Activated CD4-positive, alpha-beta memory T cell treated with anti-CD3 and anti-CD28 coated beads, Interleukin-2, amount 10 ng/mL, durations not matched to agents 7 days and 5 days (primary cell): Measurements from ENCODE around the gene TMEM164. TPM values are rescaled to one million over a fixed set of nuclear protein-coding genes. Genes with fewer than 3 reads are reported as not detected.

Experiments used
- CTCF ChIA-PET: fragments of 350-600 bp; sonication (Branson Sonifier 250); formaldehyde crosslinking; loops from one replicate; lab custom pipeline; 2021; ENCODE audit warnings: antibody characterized with exemption, inconsistent platforms; lab: Charles Lee
- POLR2A ChIA-PET: fragments of 350-600 bp; sonication (Branson Sonifier 250); formaldehyde crosslinking; loops from one replicate; lab custom pipeline; 2021; ENCODE audit warnings: antibody characterized with exemption; lab: Charles Lee
- DNase-seq: peaks from one replicate; pipeline ENCODE4 v3.0.0-alpha.2; 2020
- H3K27ac Mint-ChIP-seq: one replicate; pipeline ENCODE4 v1.8.0; 2021; ENCODE audit warnings: mild to moderate bottlenecking, mixed read lengths
- H3K27me3 Mint-ChIP-seq: one replicate; pipeline ENCODE4 v1.8.0; 2021; ENCODE audit warnings: mixed read lengths
- H3K36me3 Mint-ChIP-seq: one replicate; pipeline ENCODE4 v1.8.0; 2021; ENCODE audit warnings: low read depth, mixed read lengths
- H3K4me1 Mint-ChIP-seq: one replicate; pipeline ENCODE4 v1.8.0; 2021; ENCODE audit warnings: mixed read lengths
- H3K4me3 Mint-ChIP-seq: one replicate; pipeline ENCODE4 v1.8.0; 2021; ENCODE audit warnings: mild to moderate bottlenecking, mixed read lengths
- H3K9me3 Mint-ChIP-seq: one replicate; pipeline ENCODE4 v1.8.0; 2021; ENCODE audit warnings: mixed read lengths
- total RNA-seq, 2 experiments: library from RNA; stranded (reverse); gene quantifications; one replicate each; pipeline ENCODE4 v1.2.3, GENCODE V29; 2021

The TMEM164 gene
- total RNA-seq, 2 experiments from 2014 or later = 18.7 to 24.1 TPM

GRCh38 chrX:110114260-110114776 lies 111.4 kb downstream of the TMEM164 start:
- Mint-ChIP-seq H3K36me3 (peaks cover 2% of the 10 kb centered on the region), H3K9me3 (no peaks in the 10 kb centered on the region), H3K4me1 (no peaks in the 10 kb centered on the region), H3K27ac (no peak overlapping the region), H3K4me3 (no peak overlapping the region), H3K27me3 (no peaks in the 10 kb centered on the region)
- ChIA-PET CTCF (no interaction called here), POLR2A (no interaction called here)
- DNase-seq = no peak

GRCh38 chrX:110116066-110116980 lies 113.4 kb downstream of the TMEM164 start:
- H3K9me3 Mint-ChIP-seq = no peaks in the 10 kb centered on the region
- ChIA-PET CTCF (no interaction called here), POLR2A (no interaction called here)
- no peaks in the 10 kb centered on the region for H3K27me3 Mint-ChIP-seq
- H3K36me3 Mint-ChIP-seq = peaks cover 2% of the 10 kb centered on the region
- DNase-seq = no peak
- H3K4me3 Mint-ChIP-seq = no peak overlapping the region
- no peak overlapping the region for H3K27ac Mint-ChIP-seq
- H3K4me1 Mint-ChIP-seq = no peaks in the 10 kb centered on the region

GRCh38 chrX:110118530-110118929 lies 115.6 kb downstream of the TMEM164 start:
- Mint-ChIP-seq H3K4me3 (no peak overlapping the region), H3K27ac (no peak overlapping the region), H3K36me3 (peaks cover 2% of the 10 kb centered on the region), H3K27me3 (no peaks in the 10 kb centered on the region), H3K4me1 (no peaks in the 10 kb centered on the region), H3K9me3 (no peaks in the 10 kb centered on the region)
- ChIA-PET POLR2A (no interaction called here), CTCF (no interaction called here)
- DNase-seq = no peak

- no peak overlapping the region for H3K27ac Mint-ChIP-seq
- H3K4me3 Mint-ChIP-seq = no peak overlapping the region
- H3K36me3 Mint-ChIP-seq = peaks cover 2% of the 10 kb centered on the region
- H3K9me3 Mint-ChIP-seq = no peaks in the 10 kb centered on the region
- DNase-seq = no peak
- no peaks in the 10 kb centered on the region for H3K27me3 Mint-ChIP-seq
- H3K4me1 Mint-ChIP-seq = no peaks in the 10 kb centered on the region
- POLR2A ChIA-PET = no interaction called here
- CTCF ChIA-PET = no interaction called here
Measured at GRCh38 chrX:110119480-110119879, 116.6 kb downstream of the TMEM164 start.

GRCh38 chrX:110120025-110120424 lies 117.1 kb downstream of the TMEM164 start:
- Mint-ChIP-seq H3K9me3 (no peaks in the 10 kb centered on the region), H3K36me3 (peaks cover 2% of the 10 kb centered on the region), H3K27me3 (no peaks in the 10 kb centered on the region), H3K27ac (no peak overlapping the region), H3K4me1 (no peaks in the 10 kb centered on the region), H3K4me3 (no peak overlapping the region)
- ChIA-PET CTCF (no interaction called here), POLR2A (no interaction called here)
- no peak for DNase-seq

GRCh38 chrX:110123331-110123782 lies 120.4 kb downstream of the TMEM164 start:
- Mint-ChIP-seq H3K9me3 (no peaks in the 10 kb centered on the region), H3K27ac (no peak overlapping the region)
- DNase-seq = no peak

GRCh38 chrX:110125446-110126162 lies 122.7 kb downstream of the TMEM164 start:
- Mint-ChIP-seq H3K9me3 (no peaks in the 10 kb centered on the region), H3K4me3 (no peak overlapping the region), H3K27me3 (no peaks in the 10 kb centered on the region), H3K36me3 (no peaks in the 10 kb centered on the region), H3K27ac (no peak overlapping the region), H3K4me1 (no peaks in the 10 kb centered on the region)
- POLR2A ChIA-PET = no interaction called here
- CTCF ChIA-PET = no interaction called here
- DNase-seq = no peak

More at GRCh38 chrX:110123331-110123782, 120.4 kb downstream of the TMEM164 start:
- no peak overlapping the region for H3K4me3 Mint-ChIP-seq
- no peaks in the 10 kb centered on the region for H3K27me3 Mint-ChIP-seq
- CTCF ChIA-PET = no interaction called here
- H3K4me1 Mint-ChIP-seq = no peaks in the 10 kb centered on the region
- peaks cover 2% of the 10 kb centered on the region for H3K36me3 Mint-ChIP-seq
- POLR2A ChIA-PET = no interaction called here

DNA sequence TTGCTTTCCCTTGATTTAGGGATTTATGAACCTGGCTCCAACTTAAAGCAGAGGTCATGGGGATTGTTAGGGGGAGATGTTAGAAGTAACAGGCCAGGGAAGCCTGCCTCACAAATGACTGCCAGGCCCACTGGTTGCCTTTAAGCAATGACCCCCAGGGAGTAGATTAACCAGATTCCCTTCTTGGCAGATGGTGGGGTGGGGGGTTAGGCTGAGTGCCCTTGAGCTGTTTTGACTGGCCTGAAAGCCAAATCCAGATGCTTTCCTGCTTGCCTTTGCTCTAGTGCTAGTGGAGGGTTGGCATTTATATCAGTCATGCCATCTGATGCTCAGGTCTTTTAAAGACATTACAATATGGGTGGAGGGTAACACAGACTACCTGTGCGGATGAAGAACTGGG lies 128.1 kb downstream of the TMEM164 start:
- POLR2A ChIA-PET = no interaction called here
- H3K36me3 Mint-ChIP-seq = peaks cover 6% of the 10 kb centered on the region
- no peak overlapping the region for H3K27ac Mint-ChIP-seq
- CTCF ChIA-PET = no interaction called here
- H3K9me3 Mint-ChIP-seq = no peaks in the 10 kb centered on the region
- no peak overlapping the region for H3K4me3 Mint-ChIP-seq
- H3K4me1 Mint-ChIP-seq = peaks cover 14% of the 10 kb centered on the region
- DNase-seq = no peak
- H3K27me3 Mint-ChIP-seq = no peaks in the 10 kb centered on the region

- CTCF ChIA-PET = no interaction called here
- H3K27ac Mint-ChIP-seq = no peak overlapping the region
Measured at GRCh38 chrX:110132450-110133114, 129.7 kb downstream of the TMEM164 start.

GRCh38 chrX:110133735-110134370 lies 130.9 kb downstream of the TMEM164 start:
- no peaks in the 10 kb centered on the region for H3K27me3 Mint-ChIP-seq
- no peak for DNase-seq
- peaks cover 14% of the 10 kb centered on the region for H3K4me1 Mint-ChIP-seq
- no peak overlapping the region for H3K4me3 Mint-ChIP-seq
- H3K27ac Mint-ChIP-seq = peak overlapping the region; percentile 38
- ChIA-PET POLR2A (no interaction called here), CTCF (no interaction called here)
- peaks cover 6% of the 10 kb centered on the region for H3K36me3 Mint-ChIP-seq
- H3K9me3 Mint-ChIP-seq = no peaks in the 10 kb centered on the region

More at GRCh38 chrX:110132450-110133114, 129.7 kb downstream of the TMEM164 start:
- no peak for DNase-seq
- Mint-ChIP-seq H3K4me3 (no peak overlapping the region), H3K9me3 (no peaks in the 10 kb centered on the region), H3K27me3 (no peaks in the 10 kb centered on the region), H3K4me1 (peaks cover 14% of the 10 kb centered on the region), H3K36me3 (peaks cover 6% of the 10 kb centered on the region)
- POLR2A ChIA-PET = no interaction called here

GRCh38 chrX:110135618-110136017 lies 132.7 kb downstream of the TMEM164 start:
- ChIA-PET CTCF (interaction anchor here (2.5 kb wide), 1 partner anchor 11 kb away, joined by 9 read pairs; no protein-coding TSS in a partner anchor), POLR2A (no interaction called here)
- H3K27me3 Mint-ChIP-seq = no peaks in the 10 kb centered on the region
- no peak for DNase-seq
- H3K4me3 Mint-ChIP-seq = no peak overlapping the region
- H3K9me3 Mint-ChIP-seq = no peaks in the 10 kb centered on the region
- no peak overlapping the region for H3K27ac Mint-ChIP-seq
- H3K36me3 Mint-ChIP-seq = peaks cover 6% of the 10 kb centered on the region
- peaks cover 14% of the 10 kb centered on the region for H3K4me1 Mint-ChIP-seq

GRCh38 chrX:110136136-110136535 lies 133.2 kb downstream of the TMEM164 start:
- no peaks in the 10 kb centered on the region for H3K27me3 Mint-ChIP-seq
- no peak for DNase-seq
- CTCF ChIA-PET = interaction anchor here (2.5 kb wide), 1 partner anchor 10 kb away, joined by 9 read pairs; no protein-coding TSS in a partner anchor
- H3K4me3 Mint-ChIP-seq = no peak overlapping the region
- no peaks in the 10 kb centered on the region for H3K9me3 Mint-ChIP-seq
- no peak overlapping the region for H3K27ac Mint-ChIP-seq
- peaks cover 6% of the 10 kb centered on the region for H3K36me3 Mint-ChIP-seq
- POLR2A ChIA-PET = no interaction called here
- H3K4me1 Mint-ChIP-seq = peaks cover 14% of the 10 kb centered on the region
